Smooth muscle cell of the brain vasculature (primary cell): Measurements from ENCODE around the gene VAMP4.
"Not testable (repeated sequence)": the region's sequence is repeated elsewhere in the genome, so short reads cannot be mapped to it uniquely, and the experiment has no call there.

Experiments
- DNase-seq: peaks from one replicate; pipeline ENCODE4 v3.0.0-alpha.2; 2012; ENCODE audit warnings: low read depth, low spot score

VAMP4 gene

GRCh38 chr1:171699531-171699930 lies 42.3 kb downstream of the VAMP4 start:
- DNase-seq = no peak

DNA sequence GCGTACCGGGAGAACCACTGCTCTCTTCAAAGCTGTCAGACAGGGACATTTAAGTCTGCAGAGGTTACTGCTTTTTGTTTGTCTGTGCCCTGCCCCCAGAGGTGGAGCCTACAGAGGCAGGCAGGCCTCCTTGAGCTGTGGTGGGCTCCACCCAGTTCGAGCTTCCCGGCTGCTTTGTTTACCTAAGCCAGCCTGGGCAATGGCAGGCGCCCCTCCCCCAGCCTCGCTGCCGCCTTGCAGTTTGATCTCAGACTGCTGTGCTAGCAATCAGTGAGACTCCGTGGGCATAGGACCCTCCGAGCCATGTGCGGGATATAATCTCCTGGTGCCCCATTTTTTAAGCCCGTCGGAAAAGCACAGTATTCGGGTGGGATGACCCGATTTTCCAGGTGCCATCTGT lies 46.1 kb downstream of the VAMP4 start:
- not testable (repeated sequence) for DNase-seq

- DNase-seq = not testable (repeated sequence)
Measured at GRCh38 chr1:171693541-171693940, 48.3 kb downstream of the VAMP4 start.

GRCh38 chr1:171683870-171684269 lies 58.0 kb downstream of the VAMP4 start:
- DNase-seq = no peak

- no peak for DNase-seq
Measured at GRCh38 chr1:171680339-171680738, 61.5 kb downstream of the VAMP4 start.

GRCh38 chr1:171676823-171677222 lies 65.0 kb downstream of the VAMP4 start:
- no peak for DNase-seq

GRCh38 chr1:171674431-171675405 lies 67.1 kb downstream of the VAMP4 start:
- no peak for DNase-seq

DNA sequence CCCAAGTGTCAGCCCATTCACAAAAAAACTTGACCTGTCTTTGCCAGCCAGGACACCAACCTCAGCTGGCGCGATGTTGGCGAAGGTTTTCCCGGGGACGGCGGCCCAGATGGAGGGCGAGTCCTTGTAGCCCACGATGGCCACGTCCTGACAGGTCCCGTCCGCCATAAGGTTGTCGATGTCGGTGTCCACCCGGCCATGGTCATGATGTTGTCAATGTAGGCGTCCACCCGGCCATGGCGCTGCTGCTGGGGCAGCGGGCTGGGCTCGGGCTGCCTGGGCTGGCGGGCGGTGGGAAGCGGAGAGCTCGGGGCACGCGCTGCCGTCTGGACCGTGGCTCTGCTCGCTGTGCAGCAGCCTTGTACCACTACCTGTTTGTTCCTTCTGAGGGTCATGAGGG lies 71.1 kb downstream of the VAMP4 start:
- DNase-seq = no peak

DNA sequence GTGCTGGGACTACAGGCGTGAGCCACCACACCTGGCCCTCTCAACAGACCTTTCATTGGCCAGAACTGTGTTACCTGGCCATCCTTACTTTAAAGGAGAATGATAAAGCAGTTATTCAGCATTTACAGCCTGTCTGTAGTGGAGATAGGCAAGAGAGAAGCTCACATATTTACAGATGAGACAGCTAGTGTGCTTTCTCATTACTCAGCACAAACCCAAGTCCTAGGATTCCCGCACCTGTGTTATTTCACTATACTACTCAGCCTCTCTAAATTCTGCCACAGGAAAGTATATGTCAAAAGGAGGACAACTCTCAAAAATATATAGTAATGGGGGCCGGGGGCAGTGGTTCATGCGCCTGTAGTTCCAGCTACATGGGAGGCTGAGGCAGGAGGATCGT lies 73.5 kb downstream of the VAMP4 start:
- no peak for DNase-seq

- no peak for DNase-seq
Measured at GRCh38 chr1:171666114-171666769, 75.6 kb downstream of the VAMP4 start.

DNA sequence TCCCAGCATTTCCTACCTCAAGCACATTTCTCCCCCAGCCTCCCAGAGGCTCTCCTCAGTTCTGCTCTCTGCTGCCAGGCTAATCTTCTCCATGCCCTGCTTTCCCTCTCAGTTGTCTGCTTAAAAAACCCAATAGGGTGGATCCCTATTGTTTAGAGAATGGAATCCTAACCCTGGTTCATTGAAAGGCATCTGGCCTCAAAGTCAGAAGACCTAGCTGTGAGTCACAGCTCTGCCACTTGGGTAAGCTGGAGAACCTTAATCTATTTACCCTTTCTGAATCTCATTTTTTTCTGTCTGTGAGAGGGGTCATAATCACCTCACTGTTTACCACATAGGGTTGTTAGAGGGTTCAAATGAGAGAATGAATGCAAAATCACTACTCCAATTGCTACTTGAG lies 76.9 kb downstream of the VAMP4 start:
- DNase-seq = no peak

- no peak for DNase-seq
Measured at GRCh38 chr1:171663854-171664575, 77.8 kb downstream of the VAMP4 start.

DNA sequence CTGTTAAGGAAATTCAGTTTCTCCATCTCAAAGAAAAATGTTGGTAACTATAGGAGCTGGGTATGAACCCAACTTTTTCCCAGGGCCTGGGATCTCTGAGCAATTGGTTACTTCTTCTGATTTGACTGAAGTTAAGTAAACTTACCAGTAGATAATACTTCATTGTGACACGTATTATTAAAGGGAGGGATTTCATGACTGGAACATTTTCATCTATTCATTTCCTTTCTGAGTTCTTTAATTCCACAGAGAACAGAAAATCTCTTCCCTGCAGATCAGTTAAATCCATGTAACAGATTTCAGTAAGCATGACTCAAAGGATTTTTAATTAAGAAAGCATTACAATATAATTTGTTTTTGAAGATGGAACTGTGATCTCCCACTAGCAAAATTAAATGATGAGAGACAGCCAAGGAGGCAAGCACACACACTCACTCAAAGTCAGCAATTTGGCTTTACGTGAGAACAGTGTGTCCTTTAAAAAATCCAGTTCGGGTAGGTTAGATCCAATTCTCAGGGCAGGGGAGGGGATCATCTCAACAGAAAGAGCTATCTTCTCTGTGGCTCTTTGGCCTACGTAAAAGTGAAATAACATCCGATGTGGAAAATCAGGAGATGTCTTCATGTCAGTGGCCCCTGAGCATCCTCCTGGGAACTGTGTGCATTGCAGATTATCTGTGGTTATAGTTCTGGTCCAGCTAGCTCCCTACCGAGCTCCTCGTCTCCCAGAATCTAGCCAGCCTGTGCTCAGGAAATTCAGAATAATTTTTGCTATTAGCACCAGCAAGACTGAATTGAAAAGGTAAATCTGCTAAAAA lies 78.6 kb downstream of the VAMP4 start:
- DNase-seq = no peak

GRCh38 chr1:171661076-171661650 lies 80.7 kb downstream of the VAMP4 start:
- no peak for DNase-seq

- not testable (repeated sequence) for DNase-seq
Measured at GRCh38 chr1:171656206-171656605, 85.7 kb downstream of the VAMP4 start.

DNA sequence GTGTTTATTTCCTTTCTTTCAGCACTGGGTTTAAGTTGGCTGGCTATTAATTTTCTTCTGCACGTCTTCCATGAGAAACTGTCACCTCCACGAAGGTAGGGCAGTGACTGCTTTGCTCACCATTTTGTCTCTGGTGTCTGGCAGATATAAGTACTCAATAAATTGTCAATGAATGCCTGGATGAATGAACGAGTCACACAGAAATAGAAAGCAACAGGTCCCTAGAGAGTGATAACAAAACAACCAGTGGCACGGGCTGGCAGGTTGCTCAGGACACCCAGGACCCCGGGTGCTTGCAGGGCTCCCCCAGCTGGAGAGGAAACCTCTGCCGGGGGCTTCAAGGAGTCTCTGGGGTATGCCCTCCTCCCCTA lies 86.1 kb downstream of the VAMP4 start:
- DNase-seq = no peak

DNA sequence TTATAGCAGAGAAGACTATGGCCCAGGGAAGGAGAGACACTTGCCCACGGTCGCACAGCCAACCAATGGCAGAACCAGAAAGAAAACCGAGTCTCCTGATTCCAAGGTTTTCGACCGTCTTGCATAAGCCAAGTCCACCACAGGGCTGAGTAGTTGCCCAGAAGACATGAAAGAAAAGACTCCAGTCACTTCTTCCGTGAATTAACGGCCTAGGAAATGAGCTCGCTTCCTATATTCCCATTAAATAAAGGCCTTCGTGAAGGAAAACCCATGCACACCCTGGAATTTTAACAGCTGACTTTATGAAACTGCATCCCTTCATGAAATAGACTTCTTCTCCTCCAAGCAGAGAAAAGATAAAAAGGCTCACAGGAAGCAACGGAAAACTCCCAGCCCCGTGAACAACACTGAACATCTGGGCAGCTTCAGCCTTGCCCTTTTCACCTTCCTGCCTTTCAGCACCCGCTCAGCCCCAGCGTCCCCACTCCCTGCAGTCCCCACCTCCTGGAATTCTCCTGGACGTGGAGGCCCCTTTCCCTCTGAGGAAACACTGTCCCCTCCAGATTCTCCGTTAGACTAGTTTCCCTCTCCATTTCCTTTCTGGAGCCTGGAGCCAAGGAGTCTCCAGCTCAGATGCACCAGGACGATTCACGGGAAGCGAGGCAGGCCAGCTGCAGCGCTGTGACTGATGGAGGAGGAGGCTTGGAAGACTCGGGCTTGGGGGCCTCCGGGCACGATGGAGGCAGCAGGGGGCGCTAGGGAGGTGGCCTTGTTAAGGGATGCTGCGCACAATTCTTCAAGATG lies 86.7 kb downstream of the VAMP4 start:
- DNase-seq = peak; percentile 23

GRCh38 chr1:171654201-171654941 lies 87.5 kb downstream of the VAMP4 start:
- DNase-seq = no peak

DNA sequence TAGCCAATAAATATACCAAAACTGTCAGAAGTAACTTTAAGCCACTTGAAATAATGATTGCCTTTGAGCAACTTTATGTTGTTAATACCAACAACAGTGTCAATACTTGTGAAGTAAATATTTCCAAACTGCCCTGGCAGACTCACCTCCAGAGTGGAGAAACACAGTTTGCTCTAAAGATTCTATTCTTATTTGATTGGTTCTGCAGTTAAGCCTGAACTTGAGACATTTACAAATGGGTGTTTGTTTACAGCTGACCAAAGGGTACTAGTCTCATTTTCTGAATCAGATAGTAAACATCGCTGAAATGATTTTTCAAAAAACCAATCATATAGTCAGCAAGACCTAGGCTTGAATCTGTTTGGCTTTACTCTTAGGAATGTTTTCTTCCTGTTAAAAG lies 88.1 kb downstream of the VAMP4 start:
- DNase-seq = no peak
